NCI-H2196 treated with DMSO at 0.1 percent for 48 hours (cell line): ENCODE results near the gene TSPYL1.
A peak's percentile ranks its signal among the peaks of the same experiment; 100 is the strongest.
"Not testable (repeated sequence)": the region's sequence is repeated elsewhere in the genome, so short reads cannot be mapped to it uniquely, and the experiment has no call there.

ENCODE experiments used
- DNase-seq: peaks from one replicate; lab custom pipeline; 2025; ENCODE audit not compliant: unreplicated experiment; lab: John Stamatoyannopoulos, UW

Gene TSPYL1

GRCh38 chr6:116279232-116280160 is at the start of gene TSPYL1:
TSS of gene TSPYL1 (minus strand) at chr6:116279930. CDS start at chr6:116279830, 100 bp downstream.
- peak; percentile 91 for DNase-seq

- no peak for DNase-seq
Observed at GRCh38 chr6:116329156-116329555, 49.4 kb upstream of the TSPYL1 start.

- DNase-seq, result no peak
Observed at GRCh38 chr6:116328528-116328903, 48.8 kb upstream of the TSPYL1 start.

- DNase-seq, result no peak
Observed at GRCh38 chr6:116327803-116328527, 48.2 kb upstream of the TSPYL1 start.

- DNase-seq, result no peak
Observed at GRCh38 chr6:116326996-116327395, 47.3 kb upstream of the TSPYL1 start.

GRCh38 chr6:116326181-116326671 is 46.5 kb upstream of the TSPYL1 start:
- no peak for DNase-seq

- DNase-seq, result not testable (repeated sequence)
Observed at GRCh38 chr6:116325634-116326132, 46.0 kb upstream of the TSPYL1 start.

GRCh38 chr6:116323863-116324262 is 44.1 kb upstream of the TSPYL1 start:
- DNase-seq, result no peak

- not testable (repeated sequence) for DNase-seq
Observed at GRCh38 chr6:116321933-116322332, 42.2 kb upstream of the TSPYL1 start.

- no peak for DNase-seq
Observed at GRCh38 chr6:116316772-116317467, 37.2 kb upstream of the TSPYL1 start.

GRCh38 chr6:116314878-116315277 is 35.1 kb upstream of the TSPYL1 start:
- DNase-seq, result no peak

- DNase-seq, result no peak
Observed at GRCh38 chr6:116314218-116314617, 34.5 kb upstream of the TSPYL1 start.

- no peak for DNase-seq
Observed at GRCh38 chr6:116313101-116313776, 33.5 kb upstream of the TSPYL1 start.

- DNase-seq, result no peak
Observed at GRCh38 chr6:116309657-116310056, 29.9 kb upstream of the TSPYL1 start.

GRCh38 chr6:116309001-116309400 is 29.3 kb upstream of the TSPYL1 start:
- DNase-seq, result no peak

- no peak for DNase-seq
Observed at GRCh38 chr6:116307633-116308032, 27.9 kb upstream of the TSPYL1 start.

- DNase-seq, result no peak
Observed at GRCh38 chr6:116307001-116307400, 27.3 kb upstream of the TSPYL1 start.

GRCh38 chr6:116304538-116305097 is 24.9 kb upstream of the TSPYL1 start:
- DNase-seq, result no peak

GRCh38 chr6:116301104-116301503 is 21.4 kb upstream of the TSPYL1 start:
- no peak for DNase-seq

GRCh38 chr6:116300566-116300965 is 20.8 kb upstream of the TSPYL1 start:
- DNase-seq, result no peak
